ENCODE data around the gene MACROD1. TPM values are rescaled to one million over a fixed set of nuclear protein-coding genes. Genes with fewer than 3 reads are reported as not detected.
A peak's percentile ranks its signal among the peaks of the same experiment; 100 is the strongest.

The MACROD1 gene
- total and polyA plus RNA-seq, 9 of the 15 experiments (the other 6 are each of a cell fraction or from before 2014, with no cell fraction given), result 1.1 to 60.0 (median 26.4) TPM

GRCh38 chr11:63986156-63986931 lies 179.6 kb downstream of the MACROD1 start, which contains the start of gene OTUB1 (continued):
- TF ChIP-seq ZNF274 (IDR thresholded peaks at IDR 0.05; ENCODE audit: borderline replicate concordance, low read depth, low read length) (no peak), SIN3B (IDR thresholded peaks at IDR 0.05; ENCODE audit: low read depth) (peak; percentile 95), TCF7L2 (IDR thresholded peaks at IDR 0.05; ENCODE audit: low read depth, low read length) (no peak), POLR2G (IDR thresholded peaks at IDR 0.05; ENCODE audit: low read depth, low read length) (peak; percentile 98), LCOR (CRISPR knock-in tag; IDR thresholded peaks at IDR 0.05) (peak; percentile 89), CHD4 (IDR thresholded peaks at IDR 0.05; ENCODE audit: insufficient read depth, insufficient replicate concordance, low read depth, low read length, poor library complexity, severe bottlenecking) (no peak), ZNF77 (CRISPR knock-in tag; IDR thresholded peaks at IDR 0.05) (no peak)
- TF ChIP-seq, protein P1, sequence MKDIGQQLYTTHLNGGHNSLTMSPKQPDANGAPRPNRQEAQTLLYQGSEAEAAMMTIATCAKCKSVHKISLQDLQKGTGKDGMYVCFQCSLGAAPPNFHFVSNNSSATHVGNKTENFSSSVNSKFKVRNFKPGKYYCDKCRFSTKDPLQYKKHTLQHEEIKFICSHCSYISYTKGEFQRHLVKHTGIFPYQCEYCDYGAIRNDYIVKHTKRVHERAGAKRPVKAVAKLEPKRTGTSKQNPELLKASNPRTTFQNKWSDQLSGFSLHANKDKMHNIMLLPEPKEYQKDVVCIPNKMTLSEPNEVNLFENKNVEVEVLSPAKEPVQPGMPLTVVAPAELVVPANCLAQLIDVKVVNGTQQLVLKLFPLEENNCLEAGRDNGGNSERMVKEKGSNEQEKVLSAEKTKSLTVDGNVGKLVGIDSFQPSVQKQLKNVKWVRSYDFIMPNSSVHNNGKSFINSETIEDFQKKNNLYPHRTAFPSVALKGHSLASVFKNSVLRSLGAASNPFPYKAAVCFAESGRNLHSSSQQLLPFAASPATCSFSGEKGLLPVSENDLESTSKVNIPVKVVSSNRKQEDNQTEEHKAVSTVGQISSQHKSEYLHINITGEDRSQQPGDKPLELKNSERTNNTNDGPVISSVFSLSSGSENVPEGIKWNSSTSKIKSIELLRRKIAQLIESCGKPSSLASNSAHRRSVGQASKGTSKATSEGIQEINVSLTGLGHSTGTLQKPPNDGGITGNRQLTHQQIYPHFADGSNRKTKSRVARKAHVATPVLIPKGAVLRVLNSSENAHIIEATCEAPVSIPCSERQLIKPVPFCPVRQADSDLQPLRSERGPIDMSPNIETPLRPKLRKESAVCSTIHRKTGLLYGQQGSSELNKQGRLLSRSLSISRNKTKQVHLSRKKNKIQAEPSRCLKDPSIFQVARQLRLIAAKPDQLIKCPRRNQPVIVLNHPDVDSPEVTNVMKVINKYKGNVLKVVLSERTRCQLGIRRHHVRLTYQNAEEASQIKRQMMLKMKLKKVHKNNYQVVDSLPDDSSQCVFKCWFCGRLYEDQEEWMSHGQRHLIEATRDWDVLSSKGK (CRISPR knock-in tag; IDR thresholded peaks at IDR 0.05), result no peak
- TF ChIP-seq, protein P2, sequence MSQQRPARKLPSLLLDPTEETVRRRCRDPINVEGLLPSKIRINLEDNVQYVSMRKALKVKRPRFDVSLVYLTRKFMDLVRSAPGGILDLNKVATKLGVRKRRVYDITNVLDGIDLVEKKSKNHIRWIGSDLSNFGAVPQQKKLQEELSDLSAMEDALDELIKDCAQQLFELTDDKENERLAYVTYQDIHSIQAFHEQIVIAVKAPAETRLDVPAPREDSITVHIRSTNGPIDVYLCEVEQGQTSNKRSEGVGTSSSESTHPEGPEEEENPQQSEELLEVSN (IDR thresholded peaks at IDR 0.05; ENCODE audit: borderline replicate concordance in 1 of 2, extremely low read depth in 1 of 2, insufficient read depth in 1 of 2, insufficient read length in 1 of 2, low read depth in 1 of 2, low read length in 1 of 2, poor library complexity in 1 of 2, severe bottlenecking in 1 of 2), result peak in 1 of 2 experiments; percentile 16
- TF ChIP-seq, protein P3, sequence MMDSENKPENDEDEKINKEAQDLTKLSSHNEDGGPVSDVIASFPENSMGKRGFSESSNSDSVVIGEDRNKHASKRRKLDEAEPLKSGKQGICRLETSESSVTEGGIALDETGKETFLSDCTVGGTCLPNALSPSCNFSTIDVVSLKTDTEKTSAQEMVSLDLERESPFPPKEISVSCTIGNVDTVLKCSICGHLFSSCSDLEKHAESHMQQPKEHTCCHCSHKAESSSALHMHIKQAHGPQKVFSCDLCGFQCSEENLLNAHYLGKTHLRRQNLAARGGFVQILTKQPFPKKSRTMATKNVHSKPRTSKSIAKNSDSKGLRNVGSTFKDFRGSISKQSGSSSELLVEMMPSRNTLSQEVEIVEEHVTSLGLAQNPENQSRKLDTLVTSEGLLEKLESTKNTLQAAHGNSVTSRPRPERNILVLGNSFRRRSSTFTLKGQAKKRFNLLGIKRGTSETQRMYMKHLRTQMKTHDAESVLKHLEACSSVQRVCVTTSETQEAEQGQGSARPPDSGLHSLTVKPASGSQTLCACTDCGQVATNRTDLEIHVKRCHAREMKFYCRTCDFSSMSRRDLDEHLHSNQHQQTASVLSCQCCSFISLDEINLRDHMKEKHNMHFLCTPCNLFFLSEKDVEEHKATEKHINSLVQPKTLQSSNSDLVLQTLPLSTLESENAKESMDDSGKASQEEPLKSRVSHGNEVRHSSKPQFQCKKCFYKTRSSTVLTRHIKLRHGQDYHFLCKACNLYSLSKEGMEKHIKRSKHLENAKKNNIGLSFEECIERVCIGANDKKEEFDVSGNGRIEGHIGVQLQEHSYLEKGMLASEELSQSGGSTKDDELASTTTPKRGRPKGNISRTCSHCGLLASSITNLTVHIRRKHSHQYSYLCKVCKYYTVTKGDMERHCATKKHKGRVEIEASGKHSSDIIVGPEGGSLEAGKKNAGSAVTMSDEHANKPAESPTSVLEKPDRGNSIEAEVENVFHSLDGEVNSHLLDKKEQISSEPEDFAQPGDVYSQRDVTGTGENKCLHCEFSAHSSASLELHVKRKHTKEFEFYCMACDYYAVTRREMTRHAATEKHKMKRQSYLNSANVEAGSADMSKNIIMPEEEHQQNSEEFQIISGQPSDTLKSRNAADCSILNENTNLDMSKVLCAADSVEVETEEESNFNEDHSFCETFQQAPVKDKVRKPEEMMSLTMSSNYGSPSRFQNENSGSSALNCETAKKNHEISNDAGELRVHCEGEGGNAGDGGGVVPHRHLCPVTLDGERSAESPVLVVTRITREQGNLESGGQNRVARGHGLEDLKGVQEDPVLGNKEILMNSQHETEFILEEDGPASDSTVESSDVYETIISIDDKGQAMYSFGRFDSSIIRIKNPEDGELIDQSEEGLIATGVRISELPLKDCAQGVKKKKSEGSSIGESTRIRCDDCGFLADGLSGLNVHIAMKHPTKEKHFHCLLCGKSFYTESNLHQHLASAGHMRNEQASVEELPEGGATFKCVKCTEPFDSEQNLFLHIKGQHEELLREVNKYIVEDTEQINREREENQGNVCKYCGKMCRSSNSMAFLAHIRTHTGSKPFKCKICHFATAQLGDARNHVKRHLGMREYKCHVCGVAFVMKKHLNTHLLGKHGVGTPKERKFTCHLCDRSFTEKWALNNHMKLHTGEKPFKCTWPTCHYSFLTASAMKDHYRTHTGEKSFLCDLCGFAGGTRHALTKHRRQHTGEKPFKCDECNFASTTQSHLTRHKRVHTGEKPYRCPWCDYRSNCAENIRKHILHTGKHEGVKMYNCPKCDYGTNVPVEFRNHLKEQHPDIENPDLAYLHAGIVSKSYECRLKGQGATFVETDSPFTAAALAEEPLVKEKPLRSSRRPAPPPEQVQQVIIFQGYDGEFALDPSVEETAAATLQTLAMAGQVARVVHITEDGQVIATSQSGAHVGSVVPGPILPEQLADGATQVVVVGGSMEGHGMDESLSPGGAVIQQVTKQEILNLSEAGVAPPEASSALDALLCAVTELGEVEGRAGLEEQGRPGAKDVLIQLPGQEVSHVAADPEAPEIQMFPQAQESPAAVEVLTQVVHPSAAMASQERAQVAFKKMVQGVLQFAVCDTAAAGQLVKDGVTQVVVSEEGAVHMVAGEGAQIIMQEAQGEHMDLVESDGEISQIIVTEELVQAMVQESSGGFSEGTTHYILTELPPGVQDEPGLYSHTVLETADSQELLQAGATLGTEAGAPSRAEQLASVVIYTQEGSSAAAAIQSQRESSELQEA (IDR thresholded peaks at IDR 0.05; ENCODE audit: low read depth), result no peak
- TF ChIP-seq, protein P4, sequence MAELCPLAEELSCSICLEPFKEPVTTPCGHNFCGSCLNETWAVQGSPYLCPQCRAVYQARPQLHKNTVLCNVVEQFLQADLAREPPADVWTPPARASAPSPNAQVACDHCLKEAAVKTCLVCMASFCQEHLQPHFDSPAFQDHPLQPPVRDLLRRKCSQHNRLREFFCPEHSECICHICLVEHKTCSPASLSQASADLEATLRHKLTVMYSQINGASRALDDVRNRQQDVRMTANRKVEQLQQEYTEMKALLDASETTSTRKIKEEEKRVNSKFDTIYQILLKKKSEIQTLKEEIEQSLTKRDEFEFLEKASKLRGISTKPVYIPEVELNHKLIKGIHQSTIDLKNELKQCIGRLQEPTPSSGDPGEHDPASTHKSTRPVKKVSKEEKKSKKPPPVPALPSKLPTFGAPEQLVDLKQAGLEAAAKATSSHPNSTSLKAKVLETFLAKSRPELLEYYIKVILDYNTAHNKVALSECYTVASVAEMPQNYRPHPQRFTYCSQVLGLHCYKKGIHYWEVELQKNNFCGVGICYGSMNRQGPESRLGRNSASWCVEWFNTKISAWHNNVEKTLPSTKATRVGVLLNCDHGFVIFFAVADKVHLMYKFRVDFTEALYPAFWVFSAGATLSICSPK (IDR thresholded peaks at IDR 0.05; ENCODE audit: borderline replicate concordance), result no peak
